GM10847 (cell line): Measurements from ENCODE around the gene PIK3R3.

Source experiments
- POLR2A ChIP-seq: IDR thresholded peaks from 2 replicates; pipeline ENCODE4 v1.6.1; 2011; ENCODE audit not compliant: insufficient read length; ENCODE audit errors: extremely low read depth

PIK3R3 gene

DNA sequence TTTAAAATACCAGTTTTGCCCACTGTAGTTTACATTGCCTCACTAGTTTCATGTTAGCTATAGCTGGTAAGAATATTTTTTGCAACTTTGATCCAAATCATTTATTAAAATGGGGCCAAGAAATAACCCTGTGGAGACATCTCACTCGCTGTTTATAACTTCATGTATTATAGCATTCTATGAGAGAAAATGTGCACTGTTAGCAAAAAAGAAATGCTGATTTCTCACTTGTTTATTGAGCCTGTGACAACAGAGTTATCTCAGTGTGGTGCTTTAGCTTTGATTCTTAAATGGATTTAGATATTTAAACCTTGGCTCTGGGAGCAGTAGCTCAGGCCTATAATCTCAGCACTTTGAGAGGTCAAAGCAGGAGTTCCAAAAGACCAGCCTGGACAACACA is 127.9 kb downstream of the PIK3R3 start:
- no peak for TF ChIP-seq POLR2A

DNA sequence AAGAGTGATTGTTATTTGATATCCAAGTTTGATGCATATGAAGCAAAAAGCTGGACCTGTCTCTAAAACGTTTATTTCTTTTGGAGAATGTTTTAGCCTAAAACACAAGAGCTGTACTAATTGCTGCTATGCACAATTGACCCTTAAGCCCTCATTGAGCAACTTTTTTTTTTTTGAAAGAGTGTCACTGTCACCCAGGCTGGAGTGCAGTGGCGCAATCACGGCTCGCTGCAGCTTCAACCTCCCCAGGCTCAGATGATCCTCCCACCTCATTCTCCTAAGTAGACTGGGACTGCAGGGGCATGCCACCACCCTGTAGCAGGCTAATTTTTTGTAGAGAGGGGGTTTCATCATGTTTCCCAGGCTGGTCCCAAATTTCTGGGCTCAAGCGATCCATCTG is 129.1 kb downstream of the PIK3R3 start:
- TF ChIP-seq POLR2A: no peak

DNA sequence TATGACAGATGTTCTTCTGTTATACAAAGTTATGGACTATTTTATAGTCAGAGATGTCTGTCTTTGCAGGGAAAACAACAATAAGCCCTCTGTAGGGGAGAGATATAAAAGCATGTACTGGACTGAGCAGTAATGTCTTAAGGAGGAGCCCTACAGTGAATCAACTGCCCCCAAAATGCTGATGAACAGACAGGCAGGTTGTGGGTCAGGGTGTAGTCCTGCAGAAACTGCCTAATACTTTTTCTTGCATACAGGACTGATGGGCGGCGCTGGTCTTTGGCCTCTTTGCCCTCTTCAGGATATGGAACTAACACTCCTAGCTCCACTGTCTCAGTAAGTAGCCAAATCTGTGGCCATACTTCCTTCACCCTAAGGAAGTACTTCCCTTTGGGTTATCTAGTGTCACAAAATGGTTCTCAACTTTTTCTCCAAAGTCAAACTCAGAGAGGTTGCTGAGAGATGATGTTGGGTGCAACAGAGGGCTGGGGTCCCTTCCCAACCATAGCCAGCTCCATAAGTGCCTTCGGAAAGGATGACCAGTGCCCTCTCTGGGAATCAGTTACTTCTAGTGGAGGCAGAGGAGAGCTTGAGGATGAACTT is 129.8 kb downstream of the PIK3R3 start:
- TF ChIP-seq POLR2A: no peak

DNA sequence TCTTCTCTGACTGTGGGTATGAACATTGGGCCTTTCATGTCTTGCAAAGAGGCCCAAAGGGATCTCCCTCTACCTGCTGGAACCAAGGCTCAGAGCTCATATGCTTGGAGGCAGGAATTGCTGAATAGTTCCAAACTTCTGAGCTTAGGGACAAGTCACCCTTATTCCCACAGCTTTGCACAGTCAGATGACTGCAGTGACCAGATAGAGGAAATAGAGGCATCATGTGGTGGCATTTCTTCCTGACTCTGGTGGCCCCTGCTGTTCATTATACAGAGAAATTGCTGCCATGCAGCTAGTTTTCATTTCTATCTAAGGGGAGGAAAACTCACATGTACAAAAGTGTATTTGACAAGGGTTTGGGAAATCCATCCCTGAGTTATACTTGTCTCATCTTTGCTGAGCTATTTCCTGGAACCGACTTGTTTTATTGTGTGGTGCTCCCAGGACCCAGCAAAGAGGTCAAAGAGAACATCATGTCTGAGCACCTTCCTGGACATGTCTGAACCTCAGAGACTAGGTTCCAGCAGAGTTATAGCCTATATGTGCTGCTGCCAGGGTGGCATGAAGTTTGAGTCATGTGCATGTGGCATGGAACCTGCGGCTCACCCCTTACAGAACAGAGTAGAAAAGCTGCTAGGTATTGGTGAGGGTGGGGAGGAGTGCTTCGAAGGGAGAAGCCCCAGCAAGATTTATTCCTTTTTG is 131.2 kb downstream of the PIK3R3 start:
- no peak for TF ChIP-seq POLR2A

DNA sequence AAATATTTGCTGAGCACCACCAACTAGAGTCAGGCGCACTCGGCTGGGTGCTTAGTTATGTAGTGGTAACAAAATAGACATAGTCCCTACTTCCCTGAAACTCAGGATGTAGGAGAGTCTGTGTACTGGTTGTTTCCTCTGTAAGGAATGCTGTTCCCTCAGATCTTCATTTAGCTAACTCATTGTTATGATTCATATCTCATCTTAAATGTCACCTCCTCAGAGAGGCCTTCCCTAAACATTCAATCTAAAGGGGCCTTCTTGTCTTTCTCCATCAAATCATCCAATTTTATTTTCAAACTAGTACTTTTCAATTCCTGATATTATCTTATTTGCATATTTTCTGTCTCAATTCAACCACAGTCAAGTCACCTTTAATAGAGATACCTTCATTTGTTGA is 132.9 kb downstream of the PIK3R3 start:
- TF ChIP-seq POLR2A: no peak

DNA sequence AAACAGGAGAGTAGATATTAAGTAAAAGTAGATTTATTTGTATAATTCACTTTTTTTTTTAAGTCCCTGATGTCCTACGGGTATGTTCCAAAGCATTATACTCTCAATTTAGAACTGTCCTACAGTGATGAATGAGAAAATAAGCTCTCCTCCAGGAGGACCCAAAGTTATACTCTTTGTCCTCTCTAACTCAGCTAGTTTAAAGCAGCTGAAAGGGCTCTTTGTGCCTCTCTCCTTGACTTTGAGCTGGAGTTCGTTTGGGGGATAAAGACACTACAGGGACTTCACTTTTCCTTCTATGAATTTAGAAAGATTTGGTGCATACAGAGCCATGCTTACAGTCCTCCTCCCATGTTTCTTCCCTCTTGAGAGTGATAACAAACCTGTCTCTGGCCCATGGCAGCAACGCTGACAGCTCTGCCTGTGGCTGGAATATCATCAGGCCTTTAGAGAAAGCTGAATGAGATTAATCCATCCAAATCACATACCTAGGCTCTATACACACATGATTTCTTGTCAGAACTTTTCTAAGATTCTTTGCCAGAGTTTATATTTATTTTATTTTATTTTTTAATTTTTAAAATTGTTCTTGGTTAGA is 134.3 kb downstream of the PIK3R3 start:
- no peak for TF ChIP-seq POLR2A

DNA sequence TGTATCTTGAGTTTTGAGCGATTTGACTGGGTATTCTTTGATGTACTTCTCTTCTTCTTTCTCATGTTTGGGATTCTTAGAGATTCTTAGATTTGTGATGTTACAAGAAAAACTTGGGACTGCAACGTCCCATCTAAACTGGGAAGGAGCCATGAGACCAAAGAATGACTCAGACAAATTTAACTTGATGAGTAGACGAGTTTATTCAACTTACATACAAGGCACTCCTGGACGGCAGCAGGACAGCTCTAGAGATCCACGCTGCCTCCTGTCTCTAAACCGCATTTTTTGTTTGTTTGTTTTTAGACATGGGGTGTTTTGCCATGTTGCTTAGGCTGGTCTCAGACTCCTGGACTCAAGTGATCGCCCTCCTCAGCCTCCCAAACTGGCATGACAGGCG is 137.1 kb downstream of the PIK3R3 start:
- no peak for TF ChIP-seq POLR2A

DNA sequence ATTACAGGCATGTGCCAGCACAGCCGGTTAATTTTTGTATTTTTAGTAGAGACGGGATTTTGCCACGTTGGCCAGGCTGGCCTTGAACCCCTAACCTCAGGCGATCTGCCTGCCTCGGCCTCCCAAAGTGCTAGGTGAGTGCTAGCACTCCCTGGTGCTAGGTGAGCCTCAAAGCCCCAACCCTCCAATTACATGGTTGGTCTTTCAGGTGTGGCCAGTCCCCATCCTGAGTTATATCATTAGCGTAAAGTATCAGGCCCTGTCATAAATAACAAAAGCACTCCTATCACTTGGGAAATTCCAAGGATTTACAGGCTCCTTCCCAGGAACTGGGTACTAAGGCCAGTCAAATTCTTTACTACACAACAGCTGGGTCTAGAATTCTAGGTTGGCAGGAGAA is 138.0 kb downstream of the PIK3R3 start:
- TF ChIP-seq POLR2A: no peak
